Astrocyte (in vitro differentiated cells and primary cell): ENCODE results near the gene CATSPERZ.

Experiments used
- EZH2 ChIP-seq: IDR thresholded peaks from 2 replicates; pipeline ENCODE4 v1.6.1; 2012; ENCODE audit warnings: mild to moderate bottlenecking, low read length, inconsistent platforms; ENCODE audit not compliant: insufficient read depth
- TF ChIP-seq, protein P1 (sequence below): IDR thresholded peaks from 2 replicates; pipeline ENCODE4 v1.5.1; 2011; ENCODE audit warnings: low read depth, mild to moderate bottlenecking, inconsistent platforms, low read length, moderate library complexity; ENCODE audit not compliant: insufficient read depth

DNA sequence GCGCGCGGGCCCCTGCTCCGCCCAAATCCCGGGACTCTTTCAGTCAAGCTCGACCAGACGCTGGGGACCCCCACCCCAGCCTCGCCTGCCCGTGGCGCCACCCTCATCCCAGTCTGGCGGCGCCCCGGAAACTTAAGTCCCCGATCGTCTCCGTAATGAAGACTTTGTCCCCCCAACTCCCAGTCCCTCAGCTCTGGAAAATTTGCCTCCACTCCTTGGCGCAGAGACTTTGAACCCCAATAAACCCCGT lies 48.5 kb upstream of the CATSPERZ start:
- TF ChIP-seq, protein P1, sequence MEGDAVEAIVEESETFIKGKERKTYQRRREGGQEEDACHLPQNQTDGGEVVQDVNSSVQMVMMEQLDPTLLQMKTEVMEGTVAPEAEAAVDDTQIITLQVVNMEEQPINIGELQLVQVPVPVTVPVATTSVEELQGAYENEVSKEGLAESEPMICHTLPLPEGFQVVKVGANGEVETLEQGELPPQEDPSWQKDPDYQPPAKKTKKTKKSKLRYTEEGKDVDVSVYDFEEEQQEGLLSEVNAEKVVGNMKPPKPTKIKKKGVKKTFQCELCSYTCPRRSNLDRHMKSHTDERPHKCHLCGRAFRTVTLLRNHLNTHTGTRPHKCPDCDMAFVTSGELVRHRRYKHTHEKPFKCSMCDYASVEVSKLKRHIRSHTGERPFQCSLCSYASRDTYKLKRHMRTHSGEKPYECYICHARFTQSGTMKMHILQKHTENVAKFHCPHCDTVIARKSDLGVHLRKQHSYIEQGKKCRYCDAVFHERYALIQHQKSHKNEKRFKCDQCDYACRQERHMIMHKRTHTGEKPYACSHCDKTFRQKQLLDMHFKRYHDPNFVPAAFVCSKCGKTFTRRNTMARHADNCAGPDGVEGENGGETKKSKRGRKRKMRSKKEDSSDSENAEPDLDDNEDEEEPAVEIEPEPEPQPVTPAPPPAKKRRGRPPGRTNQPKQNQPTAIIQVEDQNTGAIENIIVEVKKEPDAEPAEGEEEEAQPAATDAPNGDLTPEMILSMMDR, result no peak
- TF ChIP-seq EZH2, result no peak
